HG03280 (cell line): Measurements from ENCODE around the gene RPAP2.
A peak's percentile ranks its signal among the peaks of the same experiment; 100 is the strongest.
"Not testable (repeated sequence)": the region's sequence is repeated elsewhere in the genome, so short reads cannot be mapped to it uniquely, and the experiment has no call there.

Experiments
- ATAC-seq: cut with Tn5 transposase; IDR thresholded peaks from one replicate; pipeline ENCODE4 v1.9.1; 2021; ENCODE audit warnings: mild to moderate bottlenecking, moderate library complexity; ENCODE audit not compliant: unreplicated experiment

The RPAP2 gene

DNA sequence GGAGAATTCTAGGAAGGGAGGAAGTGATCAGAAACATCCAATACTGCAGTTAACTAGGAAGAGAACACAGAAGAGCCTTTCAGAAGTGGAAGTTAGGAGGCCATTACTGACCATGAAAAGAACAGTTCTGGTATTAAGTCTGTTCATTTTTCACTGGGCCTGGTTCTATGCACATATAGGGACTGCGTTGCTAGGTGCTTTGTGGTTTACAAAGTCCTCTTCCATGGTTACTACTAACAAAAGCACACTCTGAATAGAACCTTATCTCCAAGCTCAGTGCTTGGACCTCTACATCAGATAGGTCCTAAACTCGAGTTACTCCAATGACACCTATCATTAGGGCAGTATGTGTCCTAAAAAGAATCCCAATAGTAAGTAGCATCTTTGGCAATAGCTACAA lies 75.4 kb downstream of the RPAP2 start:
- ATAC-seq = no peak

DNA sequence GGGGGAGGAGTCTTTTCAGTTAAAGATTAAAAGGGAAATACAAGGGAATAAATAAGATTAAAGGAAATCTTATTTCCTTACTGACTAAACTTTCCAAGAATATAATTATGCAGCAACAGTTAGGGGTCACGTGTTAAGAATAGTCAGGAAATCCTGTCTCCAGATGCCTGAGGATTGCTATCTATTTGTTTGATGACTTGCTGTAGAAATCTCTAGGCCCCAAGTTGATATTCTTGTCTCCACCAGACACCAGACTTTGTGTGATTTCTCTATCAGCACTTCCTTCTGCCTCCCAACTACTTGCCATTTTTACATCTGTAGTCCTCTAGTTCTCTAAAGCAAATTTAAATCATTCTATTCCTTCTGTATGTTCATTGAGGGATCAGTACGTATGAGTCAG lies 77.5 kb downstream of the RPAP2 start:
- no peak for ATAC-seq

DNA sequence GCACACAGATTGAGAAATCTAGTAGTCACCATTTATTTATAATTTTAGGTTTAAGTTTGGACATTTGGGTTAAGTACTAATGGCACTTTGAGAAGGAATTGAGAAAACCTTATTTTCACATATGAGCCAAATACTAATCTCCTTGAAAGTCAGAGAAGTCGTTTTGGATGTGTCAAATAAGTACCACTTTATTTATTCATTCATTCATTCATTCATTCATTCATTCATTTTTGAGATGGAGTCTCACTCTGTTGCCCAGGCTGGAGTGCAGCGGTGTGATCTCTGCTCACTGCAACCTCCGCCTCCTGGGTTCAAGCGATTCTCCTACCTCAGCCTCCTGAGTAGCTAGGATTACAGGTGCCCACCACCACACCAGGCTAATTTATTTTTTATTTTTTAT lies 79.1 kb downstream of the RPAP2 start:
- ATAC-seq = not testable (repeated sequence)

DNA sequence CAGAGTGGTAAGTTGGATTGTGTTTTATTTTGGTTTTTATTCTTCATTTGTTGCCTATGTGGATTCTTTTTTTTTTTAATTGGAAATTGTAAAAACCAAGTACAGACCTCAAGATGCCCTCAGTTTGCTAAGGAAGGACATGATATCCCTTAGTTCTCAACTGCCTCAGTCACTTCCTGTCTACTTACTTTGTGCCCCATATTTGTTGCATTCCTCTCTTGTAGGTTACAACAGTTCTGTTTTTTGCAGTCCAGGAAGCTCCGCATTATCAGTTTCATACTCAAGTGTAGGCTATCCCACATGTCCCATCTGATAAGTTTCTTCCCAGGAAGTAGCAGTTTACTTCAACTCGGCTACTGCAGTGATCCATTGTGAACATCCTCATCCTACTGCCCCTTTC lies 82.0 kb downstream of the RPAP2 start:
- ATAC-seq = no peak

DNA sequence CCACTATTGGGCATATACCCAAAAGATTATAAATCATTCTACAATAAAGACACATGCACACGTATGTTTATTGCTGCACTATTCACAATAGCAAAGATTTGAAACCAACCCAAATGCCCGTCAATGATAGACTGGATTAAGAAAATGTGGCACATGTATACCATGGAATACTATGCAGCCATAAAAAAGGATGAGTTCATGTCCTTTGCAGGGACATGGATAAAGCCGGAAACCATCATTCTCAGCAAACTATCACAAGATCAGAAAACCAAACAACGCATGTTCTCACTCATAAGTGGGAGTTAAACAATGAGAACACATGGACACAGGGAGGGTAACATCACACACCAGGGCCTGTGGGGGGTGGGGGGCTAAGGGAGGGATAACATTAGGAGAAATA lies 95.1 kb downstream of the RPAP2 start:
- ATAC-seq = not testable (repeated sequence)

DNA sequence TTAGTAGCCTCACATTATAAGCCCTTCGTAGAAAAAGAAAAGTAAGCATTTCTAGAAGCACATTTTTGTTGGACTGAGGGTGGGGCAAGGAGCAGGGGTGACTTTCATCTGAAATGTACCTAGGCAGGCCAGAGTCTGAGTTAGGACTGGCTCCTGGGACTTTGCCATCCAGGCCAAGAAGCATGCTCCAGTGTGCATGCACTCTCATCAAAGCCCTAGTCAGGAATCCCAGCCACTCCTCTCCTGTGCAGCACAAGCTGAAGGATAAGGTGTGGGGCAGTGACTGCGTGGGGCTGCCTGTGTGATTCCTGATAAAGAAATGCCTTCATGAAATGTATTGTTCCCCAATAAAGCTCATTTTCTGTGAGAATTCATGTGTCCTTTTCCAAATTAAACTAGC lies 99.7 kb downstream of the RPAP2 start:
- ATAC-seq = no peak

DNA sequence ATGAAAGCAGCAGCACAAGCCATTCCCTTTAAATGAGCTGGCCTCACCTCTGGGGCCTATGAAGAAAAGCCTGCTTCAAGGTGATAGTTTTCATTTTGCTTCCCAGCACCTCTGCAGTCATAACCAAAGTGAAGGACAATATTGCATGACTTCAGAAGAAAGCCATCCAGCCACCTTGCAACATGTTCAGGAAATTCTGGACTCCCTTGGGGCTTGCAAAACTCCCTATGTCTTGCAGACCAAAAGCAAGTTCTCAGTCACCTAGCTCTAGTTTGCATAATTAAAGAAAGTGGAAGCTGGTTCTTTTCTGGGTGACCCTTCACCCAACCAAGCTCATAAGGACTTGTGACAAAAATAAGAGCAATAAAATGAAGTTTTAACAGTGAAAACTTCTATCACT lies 100.2 kb downstream of the RPAP2 start:
- peak; percentile 78 for ATAC-seq

DNA sequence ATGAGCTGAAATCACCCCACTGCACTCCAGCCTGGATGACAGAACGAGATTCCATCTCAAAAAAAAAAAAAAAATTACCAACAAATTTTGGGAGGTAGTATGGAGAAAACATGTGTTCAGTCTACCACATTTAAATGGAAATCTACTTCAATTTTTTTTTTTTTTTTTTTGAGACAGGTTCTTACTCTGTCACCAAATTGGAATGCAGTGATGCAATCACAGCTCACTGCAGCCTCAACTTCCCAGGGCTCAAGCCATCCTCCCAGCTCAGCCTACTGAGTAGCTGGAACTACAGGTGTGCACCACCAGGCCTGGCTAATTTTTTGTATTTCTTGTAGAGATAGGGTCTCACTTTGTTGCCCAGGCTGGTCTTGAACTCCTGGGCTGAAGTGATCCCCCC lies 105.8 kb downstream of the RPAP2 start:
- ATAC-seq = no peak

DNA sequence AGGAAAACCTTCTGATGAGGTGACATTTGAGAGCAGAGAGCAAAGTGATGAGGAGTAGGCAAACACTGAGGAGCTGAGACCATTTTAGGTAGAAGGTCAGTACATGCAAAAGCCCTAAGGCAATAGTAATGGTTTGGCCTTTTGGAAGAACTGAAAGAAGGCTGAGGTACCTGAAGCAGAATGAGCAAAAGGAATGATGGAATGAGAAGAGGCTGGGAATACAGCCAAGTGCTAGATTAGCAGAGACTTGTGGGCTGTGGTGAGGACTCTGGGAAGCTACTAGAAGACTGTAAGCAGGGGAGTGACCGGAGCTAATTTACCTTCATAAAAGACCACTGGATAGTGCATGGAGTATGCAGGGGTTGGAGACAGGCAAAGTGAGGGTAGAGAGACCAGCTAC lies 110.0 kb downstream of the RPAP2 start:
- no peak for ATAC-seq

DNA sequence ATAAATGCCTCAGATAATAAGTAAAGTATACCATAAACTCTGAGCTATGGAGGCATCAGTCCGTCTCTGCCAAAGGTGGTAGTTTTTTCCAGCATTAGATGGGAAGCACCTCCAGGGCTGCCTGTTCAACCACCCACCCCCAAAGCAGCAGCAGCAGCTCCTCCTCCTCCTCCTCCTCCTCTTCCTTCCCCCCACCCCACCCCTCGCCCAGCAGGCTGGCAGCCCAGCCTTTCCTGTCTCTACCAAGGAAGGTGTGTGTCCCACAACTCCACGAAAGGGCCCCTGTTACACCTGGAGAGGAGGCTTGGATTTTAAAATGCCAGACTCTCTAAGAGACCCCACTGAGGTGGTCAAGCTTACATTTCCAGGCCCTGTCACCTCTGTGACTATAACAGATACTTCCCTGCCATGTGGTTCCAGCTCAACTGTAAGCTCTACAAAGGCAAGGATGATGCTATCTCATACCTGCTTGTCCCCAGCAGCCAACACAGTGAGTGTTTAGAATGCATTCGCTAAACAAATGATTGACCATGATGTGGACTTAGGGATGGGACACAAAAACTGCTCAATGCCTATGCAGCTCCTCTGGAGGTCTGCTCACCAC lies 111.2 kb downstream of the RPAP2 start:
- ATAC-seq = no peak

DNA sequence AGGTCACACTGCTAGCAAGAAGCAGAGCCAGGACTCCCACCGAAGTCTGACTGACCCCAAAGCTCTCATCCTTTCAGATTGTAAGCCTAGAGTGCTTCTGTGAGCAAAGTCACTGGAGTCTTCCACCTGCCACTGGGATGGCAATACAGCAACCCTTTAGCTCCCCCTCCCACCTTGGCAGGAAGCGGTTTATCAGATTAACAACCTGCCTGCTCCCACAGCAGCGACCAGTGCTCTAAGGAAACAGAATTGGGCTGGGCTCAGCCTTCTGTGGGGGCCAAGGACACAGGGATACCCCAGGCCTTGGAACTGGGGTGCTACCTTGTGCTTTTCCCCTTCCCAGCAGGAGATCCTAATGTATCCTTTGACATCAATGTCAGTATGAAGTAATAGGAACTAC lies 111.8 kb downstream of the RPAP2 start:
- no peak for ATAC-seq

DNA sequence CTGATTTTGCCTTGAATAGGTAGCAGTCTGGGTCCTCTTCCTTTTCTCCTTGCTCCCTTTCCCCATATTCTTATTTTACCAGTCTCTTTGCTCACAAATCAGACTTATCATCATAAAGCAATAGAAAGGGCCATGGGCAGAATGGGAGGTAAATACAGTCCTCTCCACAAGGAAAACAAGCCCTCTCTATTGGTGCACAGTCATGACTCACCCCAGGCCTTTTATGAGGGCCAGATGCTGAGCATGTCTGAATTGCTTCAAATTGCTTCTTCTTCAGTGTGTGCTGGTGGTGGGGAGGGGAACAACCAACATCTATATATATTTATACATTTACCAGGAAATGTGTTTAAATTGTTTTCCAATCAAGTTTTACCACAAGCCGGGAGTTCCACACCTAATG lies 112.7 kb downstream of the RPAP2 start:
- ATAC-seq = no peak

DNA sequence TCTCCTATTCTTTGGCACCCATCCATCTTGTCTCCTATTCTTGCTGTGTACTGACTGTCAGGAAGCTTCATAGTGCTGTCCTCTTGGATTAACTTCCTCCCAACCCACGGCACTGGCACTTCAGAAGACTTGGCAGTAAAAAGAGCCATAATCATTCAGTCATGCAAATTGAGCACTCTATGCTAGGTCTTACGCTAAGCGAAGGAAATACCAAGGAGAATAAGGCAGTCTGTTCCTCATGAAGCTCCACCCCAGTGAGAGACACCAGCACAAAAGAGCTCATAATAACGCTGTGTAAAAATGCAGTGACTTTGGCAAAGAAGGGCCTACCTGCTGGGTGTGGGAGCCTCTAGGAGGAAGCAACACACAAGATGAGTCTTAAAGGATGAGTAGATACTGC lies 120.8 kb downstream of the RPAP2 start:
- no peak for ATAC-seq

DNA sequence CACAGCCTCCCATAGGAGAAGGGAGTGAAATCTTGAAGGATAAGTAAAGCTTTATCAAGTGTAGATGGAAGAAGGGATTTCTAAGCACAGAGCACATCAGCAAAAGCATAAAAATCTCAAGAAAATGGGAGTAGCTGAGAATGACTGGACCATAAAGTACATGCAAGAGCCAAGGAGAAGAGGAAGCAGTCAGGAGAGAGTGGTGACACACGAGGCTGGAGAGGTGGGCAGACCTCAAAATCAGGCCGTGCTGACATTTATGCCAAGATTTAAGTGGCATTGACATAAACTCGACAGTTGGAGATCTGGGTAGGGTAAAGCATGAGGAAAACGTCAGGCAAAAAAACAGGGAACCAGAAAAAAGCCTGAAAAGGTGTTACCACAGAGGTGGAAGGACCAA lies 125.5 kb downstream of the RPAP2 start:
- ATAC-seq = no peak

DNA sequence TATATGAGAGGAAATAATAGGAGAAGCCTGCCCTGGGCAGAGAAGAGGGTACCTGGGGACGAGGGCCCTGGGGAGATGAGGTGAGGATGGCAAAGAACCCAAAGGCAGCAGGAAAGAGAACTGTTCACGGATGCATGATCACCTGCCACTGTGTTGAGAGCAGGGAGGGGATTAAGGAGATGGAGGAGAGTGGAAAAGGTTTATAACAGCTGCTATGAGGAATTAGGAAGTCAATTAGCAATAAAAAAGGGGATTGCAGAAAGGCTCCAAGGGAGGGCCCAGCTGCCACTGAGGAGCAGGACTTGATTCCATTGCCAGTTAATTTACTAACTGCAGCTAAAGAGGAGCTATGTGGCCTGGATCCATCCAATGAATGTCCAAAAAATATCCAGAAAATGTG lies 126.8 kb downstream of the RPAP2 start:
- ATAC-seq = no peak

DNA sequence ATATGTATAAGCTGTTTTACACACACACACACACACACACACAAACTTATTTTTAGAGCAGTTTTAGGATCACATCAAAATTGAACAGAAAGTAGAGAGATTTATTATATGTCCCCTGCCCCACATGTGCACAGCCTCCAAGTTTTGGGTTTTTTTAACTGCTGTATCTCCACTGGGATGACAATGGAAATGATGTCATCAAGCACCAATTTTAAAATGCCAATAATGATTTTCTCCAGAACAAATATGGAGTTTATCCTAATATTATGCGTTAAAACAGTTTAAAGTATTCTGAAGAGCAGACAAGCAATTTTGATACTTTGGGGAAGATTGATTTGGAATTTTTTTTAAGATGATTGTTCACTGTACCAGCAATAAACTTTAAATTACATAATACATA lies 131.2 kb downstream of the RPAP2 start:
- no peak for ATAC-seq

DNA sequence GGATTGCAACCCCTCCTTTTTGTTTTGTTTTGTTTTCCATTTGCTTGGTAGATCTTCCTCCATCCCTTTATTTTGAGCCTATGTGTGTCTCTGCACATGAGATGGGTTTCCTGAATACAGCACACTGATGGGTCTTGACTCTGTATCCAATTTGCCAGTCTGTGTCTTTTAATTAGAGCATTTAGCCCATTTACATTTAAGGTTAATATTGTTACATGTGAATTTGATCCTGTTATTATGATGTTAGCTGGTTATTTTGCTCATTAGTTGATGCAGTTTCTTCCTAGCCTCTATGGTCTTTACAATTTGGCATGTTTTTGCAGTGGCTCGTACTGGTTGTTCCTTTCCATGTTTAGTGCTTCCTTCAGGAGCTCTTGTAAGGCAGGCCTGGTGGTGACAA lies 135.7 kb downstream of the RPAP2 start:
- not testable (repeated sequence) for ATAC-seq

DNA sequence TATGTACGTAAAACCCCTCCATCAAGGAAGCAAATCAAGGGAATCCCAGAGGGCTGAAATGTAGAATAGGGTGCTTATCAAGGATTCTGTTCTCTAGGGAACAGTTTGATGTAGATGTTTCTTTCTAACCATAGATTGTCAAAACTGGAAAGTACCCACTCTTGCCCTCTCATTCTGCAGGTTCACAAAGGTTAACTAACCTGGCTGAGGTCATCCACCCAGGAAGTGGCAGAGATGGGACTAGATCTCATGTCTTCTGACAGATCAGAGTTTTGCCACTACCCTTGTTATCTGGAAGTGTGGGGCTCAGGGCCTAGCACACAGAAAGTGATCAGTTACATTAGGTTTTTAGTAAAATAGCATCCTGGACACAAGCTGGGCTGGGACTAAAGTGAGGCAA lies 140.4 kb downstream of the RPAP2 start:
- no peak for ATAC-seq

DNA sequence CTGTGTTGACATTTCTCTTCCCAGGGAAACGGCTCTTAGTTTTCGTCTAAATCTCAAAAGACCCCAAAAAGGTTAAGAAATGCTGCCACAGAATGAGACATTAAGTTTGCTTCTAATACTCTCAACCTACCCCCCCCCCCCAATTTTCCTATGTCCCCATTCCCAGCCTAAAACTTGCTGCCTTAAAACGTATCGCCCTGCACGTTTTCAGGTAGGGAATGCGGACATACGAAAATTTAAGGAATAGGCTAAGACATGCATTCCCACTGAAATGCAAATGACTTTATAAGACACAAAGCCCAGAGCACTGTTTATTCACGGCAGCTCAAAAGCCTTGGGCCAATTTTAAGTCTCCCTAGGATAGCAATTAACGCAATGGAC lies 142.4 kb downstream of the RPAP2 start:
- no peak for ATAC-seq

DNA sequence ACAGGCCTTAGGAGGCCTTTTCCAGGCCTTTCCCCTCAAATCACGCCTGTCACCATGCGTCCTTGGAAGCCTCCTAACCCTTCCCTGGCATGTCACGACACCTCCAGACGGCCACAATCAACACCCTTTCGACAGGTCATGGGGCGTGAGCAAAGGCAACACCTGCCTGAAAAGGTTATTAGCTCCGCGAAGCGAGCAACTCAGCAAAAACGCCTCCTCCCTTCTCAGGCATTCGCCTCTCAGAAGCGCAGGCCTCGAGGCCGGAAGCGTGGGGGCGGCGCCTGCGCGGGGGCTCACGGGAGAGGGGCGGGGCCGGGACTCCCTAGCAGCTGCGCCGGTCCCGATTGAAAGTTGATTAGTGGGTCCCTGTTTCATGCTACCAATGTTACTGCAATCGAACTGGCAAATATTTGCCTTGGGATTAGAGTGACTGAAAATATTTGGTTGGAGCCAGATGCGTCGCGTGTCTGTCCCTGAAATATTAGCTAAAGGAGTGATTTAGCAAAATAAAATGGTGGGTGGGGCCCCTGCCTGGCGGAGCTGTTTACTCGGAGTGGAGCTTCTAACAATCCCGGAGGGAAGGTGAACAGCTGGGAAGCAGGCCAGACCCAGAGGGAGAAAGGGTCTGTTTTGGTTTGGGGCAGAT lies 143.0 kb downstream of the RPAP2 start:
- no peak for ATAC-seq

DNA sequence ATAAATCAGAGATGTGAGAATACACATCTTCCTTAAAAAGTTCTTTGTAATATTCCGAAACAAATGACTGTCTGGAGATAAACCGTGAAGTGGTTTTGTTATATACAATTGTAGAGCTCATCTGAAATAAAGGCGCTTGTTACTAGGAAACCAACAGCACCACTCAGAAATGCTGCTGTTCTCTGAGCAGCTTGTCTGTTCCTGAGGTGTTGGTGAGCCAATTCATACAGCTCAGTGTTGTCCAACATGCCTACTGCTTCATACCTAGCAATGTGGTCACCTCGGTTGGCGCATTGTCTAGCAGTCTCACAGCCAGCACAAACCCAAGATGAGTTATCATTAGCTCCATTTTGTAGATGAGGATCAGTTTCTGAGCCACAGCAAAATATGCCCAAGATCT lies 143.5 kb downstream of the RPAP2 start:
- ATAC-seq = no peak

DNA sequence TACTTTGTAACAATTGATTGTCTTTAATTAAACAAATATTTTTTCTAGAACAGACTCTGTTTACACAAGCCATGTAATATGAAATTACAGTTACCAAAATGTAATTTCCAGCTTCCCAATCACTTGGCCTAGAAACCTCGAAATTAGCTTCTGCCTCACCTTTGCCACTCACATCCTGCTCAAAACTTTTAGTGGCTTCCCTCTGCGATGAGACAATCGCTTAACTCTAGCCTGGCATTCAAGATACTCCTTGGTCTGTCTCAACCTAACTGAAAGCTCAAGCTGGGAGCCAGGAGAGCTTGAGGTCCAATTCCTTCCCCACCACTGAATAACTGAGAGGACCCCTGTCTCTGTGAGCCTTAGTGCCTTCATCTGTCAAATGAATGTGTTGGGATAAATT lies 145.0 kb downstream of the RPAP2 start:
- no peak for ATAC-seq

DNA sequence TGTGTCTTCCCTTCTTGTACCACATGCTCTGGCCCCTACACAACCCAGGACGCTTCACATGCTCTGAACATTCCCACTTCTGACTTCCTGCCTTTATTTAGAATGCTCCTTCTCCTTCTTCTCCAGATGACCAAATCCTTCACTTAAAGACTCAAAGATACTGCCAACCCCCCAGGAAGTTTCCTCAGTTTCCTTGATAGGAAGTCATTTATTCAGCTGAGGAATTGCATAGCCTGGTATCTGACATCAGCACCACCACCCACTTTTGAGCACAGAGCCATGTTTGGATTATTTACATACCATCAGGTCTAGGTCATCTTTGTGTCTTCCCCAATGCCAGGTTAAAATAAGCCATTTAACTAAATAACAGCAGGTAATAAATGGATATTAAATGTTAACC lies 145.5 kb downstream of the RPAP2 start:
- ATAC-seq = no peak
